Posterior cingulate gyrus (tissue), 11 donors: Measurements from ENCODE around the gene MSRB1.
A peak's percentile ranks its signal among the peaks of the same experiment; 100 is the strongest.

Experiments used
- DNase-seq, 10 donors: peaks; one replicate each; pipeline versions ENCODE4 v3.0.0 to v3.0.0-alpha.2; 2020 to 2021; ENCODE audit warnings: mixed read lengths in 3 of 10
- intact Hi-C: fragments of 100-400 bp; cut with DNase I; formaldehyde crosslinking; loops from one replicate; pipeline ENCODE4 v1.15.1; 2023

The MSRB1 gene, protein sequence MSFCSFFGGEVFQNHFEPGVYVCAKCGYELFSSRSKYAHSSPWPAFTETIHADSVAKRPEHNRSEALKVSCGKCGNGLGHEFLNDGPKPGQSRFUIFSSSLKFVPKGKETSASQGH

DNA sequence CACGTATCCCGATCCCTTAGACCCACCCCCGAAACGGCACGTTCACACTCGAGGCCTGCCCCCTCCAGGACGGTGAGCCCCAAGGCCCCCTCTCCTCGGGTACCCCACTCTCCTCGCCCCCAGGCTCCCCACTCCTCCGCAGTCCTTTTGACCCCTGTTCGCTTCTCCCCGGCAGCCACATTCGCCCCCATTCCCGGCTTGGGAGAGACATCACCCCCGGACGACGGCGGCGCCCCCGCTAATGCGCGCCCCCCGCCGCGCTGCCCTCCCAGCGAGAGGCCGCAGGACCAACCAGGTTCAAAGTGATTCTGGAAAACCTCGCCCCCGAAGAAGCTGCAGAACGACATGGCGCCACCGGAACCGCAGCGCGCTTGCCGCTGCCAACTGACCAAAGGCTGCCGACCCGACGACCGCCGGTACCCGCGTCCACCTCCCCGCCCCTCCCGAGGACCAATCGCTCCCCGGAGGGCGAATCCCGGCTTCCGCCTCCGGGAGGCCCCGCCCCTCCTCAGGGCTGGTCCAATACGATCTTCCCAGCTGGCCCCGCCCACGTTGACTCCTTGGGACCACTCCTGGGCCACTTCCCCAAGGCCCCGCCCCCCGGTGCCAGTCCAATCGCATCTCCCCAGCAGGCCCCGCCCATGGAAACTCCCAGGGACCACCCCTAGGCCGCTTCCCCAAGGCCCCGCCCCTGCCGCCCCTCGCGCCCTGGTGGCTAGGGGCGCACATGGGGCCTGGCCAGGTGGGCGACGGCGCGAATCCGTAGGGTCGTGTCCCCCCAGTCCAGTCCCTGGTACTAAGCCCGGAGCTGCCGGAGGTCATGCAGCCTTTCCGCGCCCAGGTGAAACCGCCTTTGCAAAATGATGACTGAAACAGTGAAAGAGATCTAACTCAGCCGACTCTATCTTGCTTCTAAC lies at the start of gene MSRB1:
Gene MSRB1, minus strand, starts transcription at position 390 of the 917 bp plus-strand sequence. Its CDS starts 43 bp downstream, at position 347.
- intact Hi-C loops: no loop called here
- peak; percentile 98 to 100 (median 100) for DNase-seq

GRCh38 chr16:1991948-1992703 lies 49.1 kb upstream of the MSRB1 start:
- intact Hi-C loops: no loop called here
- DNase-seq: peak; percentile 73 to 98 (median 86)

DNA sequence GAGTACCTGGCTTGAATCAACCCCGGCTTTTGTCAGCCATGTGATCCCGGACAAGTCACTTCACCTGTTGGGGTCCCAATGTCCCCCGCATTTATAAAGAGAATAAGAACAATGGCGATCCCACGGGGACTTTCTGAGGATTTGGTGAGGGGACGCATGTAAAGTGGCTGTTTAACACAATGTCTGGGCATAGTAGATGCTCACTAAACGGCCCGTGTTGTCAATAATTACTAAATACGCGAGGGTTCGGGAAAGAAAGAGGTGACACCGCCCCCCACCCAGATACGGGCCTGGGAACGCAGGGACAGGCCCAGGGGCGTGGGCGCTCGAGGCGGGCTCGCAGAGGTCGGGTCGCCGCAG lies 48.6 kb upstream of the MSRB1 start:
- no peak for DNase-seq
- intact Hi-C loops: no loop called here

- intact Hi-C loops: no loop called here
- DNase-seq: peak in 2 of 10 donors; percentile 42 to 80
Observed at GRCh38 chr16:1991135-1991551, 48.1 kb upstream of the MSRB1 start.

DNA sequence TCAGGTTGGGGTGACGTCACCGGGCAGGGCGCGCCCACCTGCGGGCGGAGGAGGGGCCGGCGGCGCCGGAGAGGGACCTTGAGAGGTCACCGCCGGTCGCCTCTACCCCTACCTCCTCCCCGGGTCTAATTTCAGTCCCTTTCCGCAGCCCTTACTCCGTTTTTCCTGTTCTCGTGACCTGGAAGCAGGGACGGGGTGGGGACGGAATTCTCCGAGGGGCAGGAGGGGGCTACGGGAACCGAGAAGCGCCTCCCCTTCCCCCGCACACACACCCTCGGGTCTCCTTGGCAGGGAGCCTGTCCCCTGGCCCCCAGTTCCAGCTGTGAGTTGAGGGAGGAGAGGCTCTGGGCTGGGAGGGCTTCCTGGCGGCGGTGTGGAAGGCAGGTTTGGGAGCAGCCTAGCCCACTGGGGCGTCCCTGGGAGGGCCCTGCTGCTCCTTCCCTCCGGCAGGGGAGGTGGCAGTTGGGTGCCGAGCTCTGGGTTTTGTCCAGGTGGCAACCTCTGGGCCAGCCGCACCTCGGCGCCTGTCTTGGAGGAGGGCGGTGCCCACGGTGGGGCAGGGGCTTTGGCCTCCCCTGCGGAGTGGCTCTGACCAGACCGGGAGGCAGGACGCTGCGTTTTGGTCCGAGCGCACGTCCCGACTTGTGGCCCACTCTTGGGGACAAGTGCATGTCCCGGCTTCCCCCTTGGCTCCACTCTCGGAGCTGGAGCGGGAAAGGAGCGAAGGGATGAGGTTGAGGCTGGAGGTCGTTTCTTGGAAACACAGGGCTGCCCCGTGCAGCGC lies 47.5 kb upstream of the MSRB1 start:
- peak in 2 of 10 donors; percentile 30 to 86 for DNase-seq
- intact Hi-C loops: no loop called here

DNA sequence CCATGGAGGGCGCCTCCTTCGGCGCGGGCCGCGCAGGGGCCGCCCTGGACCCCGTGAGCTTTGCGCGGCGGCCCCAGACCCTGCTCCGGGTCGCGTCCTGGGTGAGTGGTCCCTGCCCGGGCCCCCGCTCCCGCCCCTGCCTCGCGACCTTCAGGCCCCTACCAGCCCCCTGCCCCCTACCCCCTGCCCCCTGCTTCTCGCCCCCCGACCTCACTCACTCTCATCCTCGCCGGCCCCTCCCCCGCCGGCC lies 47.0 kb upstream of the MSRB1 start:
- DNase-seq: no peak
- intact Hi-C loops: no loop called here

DNA sequence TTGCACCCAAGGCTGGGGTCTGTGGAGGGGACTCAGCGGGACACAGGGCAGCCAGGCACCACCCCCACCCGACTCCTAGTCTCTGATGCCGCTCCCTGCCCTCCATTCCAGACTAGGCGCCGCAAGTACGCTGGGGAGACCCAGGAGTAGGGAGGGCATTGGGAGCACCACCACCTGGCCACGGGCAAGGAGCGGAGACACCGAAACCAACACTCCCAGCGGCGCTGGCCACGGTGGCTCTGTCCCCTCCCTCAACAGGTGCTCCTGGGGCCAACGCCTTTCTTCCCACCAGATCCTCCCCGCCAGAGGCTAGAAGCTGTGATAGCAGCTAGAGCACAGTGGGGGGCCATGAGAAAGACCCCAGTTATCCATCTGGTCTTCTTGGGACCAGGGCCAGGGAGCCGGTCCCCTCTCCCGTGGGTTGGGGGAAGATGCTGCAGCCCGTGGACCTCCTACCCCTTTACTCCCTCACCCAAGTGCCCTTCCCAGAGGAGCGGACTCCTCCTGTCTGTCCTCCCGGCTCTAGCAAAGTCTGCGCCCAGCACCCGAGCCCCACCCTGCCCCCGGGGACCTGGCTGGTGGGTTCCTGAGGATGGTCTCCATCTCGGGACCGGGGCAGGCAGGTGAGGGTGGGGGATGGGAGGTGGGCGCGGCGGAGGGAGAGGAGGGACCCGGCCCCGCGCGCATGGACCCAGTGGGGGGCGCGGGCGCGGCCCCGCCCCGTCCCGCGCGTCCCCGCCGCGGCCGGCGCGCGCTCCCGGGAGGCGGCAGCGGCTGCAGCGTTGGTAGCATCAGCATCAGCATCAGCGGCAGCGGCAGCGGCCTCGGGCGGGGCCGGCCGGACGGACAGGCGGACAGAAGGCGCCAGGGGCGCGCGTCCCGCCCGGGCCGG lies 46.5 kb upstream of the MSRB1 start, which contains the start of gene SYNGR3:
Gene SYNGR3, plus strand, starts transcription at position 762 of the 892 bp plus-strand sequence. CDS start 133 bp downstream, outside the sequence.
- intact Hi-C loops: no loop called here
- peak in 1 of 10 donors; percentile 88 for DNase-seq

DNA sequence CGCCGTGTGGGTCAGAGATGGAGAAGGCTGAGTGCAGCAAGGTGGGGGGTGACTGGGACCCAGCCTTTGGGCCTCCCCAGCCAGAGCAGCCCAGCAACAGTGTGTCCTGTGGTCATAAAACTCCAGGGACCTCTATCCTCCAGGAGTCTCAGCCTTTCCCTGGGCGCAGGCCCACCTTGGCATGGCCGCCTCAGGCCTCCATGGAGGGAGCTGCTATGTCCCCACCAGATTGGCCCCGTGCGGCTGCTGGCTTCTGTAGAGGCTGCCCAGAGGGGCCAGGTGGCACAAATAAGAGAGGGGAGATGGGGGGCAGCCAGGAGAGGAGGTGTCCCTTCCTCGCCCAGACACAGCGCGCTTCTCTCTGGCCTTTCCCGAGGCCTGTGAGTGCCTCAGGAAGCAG lies 44.2 kb upstream of the MSRB1 start:
- intact Hi-C loops: no loop called here
- no peak for DNase-seq

DNA sequence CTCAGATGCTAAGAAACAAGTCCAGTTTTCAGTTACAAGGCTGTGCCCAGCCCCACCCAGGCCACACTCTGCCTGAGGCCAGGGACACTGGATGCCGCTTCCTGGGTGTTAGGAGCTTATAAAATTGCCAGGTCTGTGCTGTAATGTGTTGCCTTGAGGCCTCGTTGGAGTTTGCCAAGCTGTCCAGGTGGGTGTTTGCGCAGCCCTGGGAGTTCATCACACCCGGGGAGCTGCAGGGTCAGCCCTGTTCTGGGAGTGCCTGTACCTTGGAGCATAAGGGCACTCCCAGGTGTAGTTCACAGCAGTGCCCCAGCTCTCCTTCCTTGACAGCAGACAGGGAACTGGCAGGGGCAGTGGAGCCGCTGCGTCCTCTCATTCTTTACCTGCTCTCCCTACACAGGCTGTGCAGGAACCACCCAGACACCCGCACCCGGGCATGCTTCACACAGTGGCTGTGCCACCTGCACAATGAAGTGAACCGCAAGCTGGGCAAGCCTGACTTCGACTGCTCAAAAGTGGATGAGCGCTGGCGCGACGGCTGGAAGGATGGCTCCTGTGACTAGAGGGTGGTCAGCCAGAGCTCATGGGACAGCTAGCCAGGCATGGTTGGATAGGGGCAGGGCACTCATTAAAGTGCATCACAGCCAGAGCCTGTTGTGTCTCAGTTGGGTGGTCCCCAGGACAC lies 42.6 kb upstream of the MSRB1 start:
- intact Hi-C loops: no loop called here
- DNase-seq: no peak

DNA sequence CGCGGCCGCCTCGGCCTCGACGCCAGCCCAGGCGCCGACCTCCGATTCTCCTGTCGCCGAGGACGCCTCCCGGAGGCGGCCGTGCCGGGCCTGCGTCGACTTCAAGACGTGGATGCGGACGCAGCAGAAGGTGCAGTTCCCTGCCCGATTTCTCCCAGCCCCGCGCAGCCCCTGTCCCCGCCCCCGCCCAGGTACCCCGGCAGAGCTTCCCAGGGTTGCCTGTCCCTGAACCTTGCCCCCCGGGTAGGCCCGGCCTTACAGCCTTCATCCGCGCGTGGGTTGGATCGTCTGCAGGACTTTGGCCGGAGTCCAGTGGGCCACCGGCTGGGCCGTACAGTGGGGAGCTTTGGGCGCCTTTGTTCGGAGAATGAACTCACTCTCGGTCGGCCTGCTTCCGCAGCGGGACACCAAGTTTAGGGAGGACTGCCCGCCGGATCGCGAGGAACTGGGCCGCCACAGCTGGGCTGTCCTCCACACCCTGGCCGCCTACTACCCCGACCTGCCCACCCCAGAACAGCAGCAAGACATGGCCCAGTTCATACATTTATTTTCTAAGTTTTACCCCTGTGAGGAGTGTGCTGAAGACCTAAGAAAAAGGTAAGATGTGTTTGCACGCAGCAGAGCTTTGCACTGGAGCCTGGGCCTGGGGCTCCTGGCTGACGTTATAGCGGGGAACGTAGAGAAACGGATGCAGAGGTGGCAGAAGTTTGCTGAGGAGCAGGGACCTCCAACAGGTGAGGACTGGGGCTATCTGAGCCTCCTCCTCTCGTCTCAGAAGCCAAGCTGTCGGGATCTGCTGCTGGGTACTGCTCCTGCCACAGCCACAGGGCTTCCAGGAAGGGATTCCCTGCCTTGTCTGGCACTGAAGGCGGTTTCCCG lies 41.6 kb upstream of the MSRB1 start:
- no peak for DNase-seq

DNA sequence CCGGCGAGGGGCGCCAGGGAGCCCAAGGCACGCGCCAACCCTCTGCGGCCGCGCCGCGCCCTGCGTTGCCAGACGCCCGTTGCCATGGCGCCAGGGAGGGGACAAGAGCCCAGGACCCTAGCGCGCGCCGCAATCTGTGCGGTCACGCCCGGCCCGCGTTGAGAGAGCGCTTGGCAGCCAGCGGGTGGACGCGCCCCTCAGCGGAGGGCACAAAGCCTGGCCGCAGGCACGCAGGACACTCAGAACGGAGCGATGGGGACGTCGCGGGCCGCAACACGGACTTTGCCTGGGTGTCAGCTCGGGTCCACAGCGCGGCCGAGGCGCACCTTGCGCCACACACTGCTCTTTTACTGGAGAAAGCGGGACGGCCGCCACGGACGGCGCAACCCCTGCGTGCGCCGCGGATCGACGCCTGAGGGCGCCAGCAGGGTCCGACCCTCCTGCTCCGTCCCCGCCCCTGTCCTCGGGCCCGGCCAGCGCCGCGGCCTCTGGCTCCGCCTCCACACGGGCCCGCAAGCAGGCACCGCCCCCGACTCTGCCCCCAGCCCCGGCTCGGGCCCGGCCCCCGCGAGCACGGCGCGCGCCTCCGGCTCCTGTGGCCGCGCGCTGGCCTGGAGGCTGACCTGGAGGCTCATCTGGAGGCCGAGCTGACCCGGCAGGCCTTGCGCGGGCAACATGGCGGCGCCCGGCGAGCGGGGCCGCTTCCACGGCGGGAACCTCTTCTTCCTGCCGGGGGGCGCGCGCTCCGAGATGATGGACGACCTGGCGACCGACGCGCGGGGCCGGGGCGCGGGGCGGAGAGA lies 40.7 kb upstream of the MSRB1 start, which contains the start of gene GFER:
Gene GFER, plus strand, starts transcription at position 650 of the 803 bp plus-strand sequence. Its CDS starts 26 bp downstream, at position 676.
- peak; percentile 74 to 98 (median 84) for DNase-seq
- intact Hi-C loops: no loop called here

More for the DNA sequence above, 41.6 kb upstream of the MSRB1 start:
- intact Hi-C loops: no loop called here

DNA sequence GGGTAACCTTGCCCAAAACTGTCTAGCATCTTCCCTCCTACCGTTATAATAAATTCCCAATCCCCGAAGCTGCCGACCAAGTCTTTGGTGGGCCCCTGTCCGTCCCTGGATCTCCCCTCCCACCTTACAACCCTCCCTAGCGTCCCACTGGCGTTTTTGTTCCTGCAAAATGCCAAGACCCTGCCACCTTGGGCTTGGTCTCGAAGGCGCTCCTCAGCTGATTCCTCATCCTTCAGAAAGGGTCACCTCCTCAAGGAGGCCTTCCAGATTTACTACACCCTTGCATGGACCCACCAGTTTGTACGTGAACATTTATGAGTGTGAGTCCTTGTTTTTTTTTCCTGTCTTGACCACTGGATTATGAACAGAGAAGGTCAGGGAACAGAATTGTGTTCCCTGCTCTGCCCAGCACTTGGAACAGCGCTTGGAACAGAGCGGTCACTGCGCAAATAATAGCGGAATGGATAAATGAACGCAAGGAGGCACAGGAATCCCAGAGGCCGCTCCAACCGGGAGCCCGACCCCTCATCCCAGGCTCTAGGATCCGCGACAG lies 40.1 kb upstream of the MSRB1 start:
- intact Hi-C loops: no loop called here
- no peak for DNase-seq

GRCh38 chr16:1982013-1982433 lies 39.0 kb upstream of the MSRB1 start:
- DNase-seq: peak in 2 of 10 donors; percentile 30 to 52
- intact Hi-C loops: no loop called here

DNA sequence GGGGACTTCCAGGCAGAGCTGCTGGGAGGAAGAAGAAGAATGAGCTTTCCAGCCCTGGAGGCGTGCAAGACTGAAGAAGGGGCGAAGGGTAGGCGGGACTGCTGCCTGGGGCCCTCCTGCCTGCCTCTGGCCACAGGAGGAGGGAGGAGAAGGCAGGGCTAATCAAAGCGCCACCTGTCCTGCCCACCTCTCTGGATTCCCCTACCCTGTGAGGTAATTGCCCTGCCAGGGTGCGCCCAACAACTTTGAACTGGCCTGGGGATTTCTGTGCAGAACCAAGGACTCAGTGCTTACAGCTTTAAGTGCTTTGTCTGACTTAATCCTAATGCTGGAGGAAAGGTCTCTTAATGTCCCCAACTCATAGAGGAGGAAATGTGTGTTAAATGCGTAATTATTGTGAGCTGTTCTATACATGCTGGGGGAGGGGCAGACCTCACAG lies 38.4 kb upstream of the MSRB1 start, which contains the start of gene NOXO1:
Gene NOXO1, minus strand, starts transcription at position 72 of the 439 bp plus-strand sequence. CDS start 290 bp downstream, outside the sequence.
- no peak for DNase-seq
- intact Hi-C loops: no loop called here

DNA sequence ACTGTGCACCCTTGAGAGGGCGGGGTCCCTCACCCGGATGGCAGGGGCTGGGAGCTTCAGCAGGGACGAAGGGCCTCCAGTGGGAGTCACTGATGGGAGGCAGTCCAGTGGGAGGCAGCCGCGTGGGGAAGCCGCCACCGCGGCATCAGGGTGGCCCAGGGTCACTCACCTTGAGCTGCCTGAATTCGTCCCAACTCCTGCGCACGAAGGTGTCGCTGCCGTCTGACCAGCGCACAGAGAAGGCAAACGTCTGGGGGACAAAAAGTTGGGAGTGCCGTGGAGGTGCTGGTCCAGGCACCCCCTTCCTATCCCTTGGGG lies 37.7 kb upstream of the MSRB1 start:
- intact Hi-C loops: no loop called here
- DNase-seq: no peak

DNA sequence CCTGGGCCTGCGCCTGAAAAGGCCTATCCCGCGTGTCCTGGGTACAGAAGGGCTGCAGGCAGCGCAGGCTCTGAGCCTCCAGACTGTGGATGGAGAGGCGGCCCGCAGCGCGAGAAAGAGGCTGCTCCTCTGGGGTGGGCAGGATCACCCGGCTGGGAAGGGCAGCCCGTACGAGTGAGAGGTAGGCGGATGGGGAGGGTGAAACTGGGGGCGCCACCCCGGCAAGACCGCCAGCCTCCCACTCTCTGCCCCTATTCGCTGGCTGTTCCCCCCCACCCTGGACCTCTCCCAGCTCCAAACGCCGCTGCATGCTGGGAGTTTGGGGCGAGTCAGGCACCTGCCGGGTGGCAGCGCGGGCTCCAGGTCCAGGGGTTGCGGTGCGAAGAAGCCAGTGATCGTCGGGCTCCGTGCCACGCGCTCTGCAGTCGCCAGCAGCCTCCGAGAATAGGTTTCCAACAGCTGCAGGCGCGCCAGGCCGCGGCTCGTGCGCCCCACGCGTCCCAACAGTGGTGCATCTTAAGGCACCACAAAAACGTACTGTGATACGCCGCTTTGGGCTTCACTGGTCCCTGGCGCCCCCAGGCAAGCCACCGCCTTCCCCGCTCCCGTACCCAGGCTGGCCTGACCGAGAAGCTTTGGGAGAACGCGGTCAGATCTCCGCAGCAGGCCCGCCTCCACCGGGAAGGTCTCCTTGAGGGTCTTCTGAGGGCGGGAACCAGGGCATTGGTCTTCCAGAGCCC lies 37.2 kb upstream of the MSRB1 start:
- no peak for DNase-seq
- intact Hi-C loops: no loop called here
